GM19328 (cell line): ENCODE results near the gene U2SURP.

Experiments used
- ATAC-seq: cut with Tn5 transposase; IDR thresholded peaks from one replicate; pipeline ENCODE4 v1.9.1; 2021; ENCODE audit warnings: mild to moderate bottlenecking, moderate library complexity; ENCODE audit not compliant: unreplicated experiment

Gene U2SURP

GRCh38 chr3:143001369-143002082 is at the start of gene U2SURP:
U2SURP (plus strand) TSS chr3:143001570; CDS start chr3:143001629, 59 bp downstream.
- ATAC-seq, result peak; percentile 78

GRCh38 chr3:142951794-142952193 is 49.6 kb upstream of the U2SURP start:
- no peak for ATAC-seq

- ATAC-seq, result no peak
Measured at GRCh38 chr3:142952272-142953193, 48.8 kb upstream of the U2SURP start.

GRCh38 chr3:142953443-142953842 is 47.9 kb upstream of the U2SURP start:
- ATAC-seq, result no peak

- ATAC-seq, result no peak
Measured at GRCh38 chr3:142958707-142959106, 42.7 kb upstream of the U2SURP start.

- ATAC-seq, result no peak
Measured at GRCh38 chr3:142960322-142960850, 41.0 kb upstream of the U2SURP start.

- no peak for ATAC-seq
Measured at GRCh38 chr3:142961539-142961938, 39.8 kb upstream of the U2SURP start.

- ATAC-seq, result no peak
Measured at GRCh38 chr3:142962175-142962519, 39.2 kb upstream of the U2SURP start.

GRCh38 chr3:142962520-142963233 is 38.7 kb upstream of the U2SURP start:
- no peak for ATAC-seq

GRCh38 chr3:142963234-142963515 is 38.2 kb upstream of the U2SURP start:
- ATAC-seq, result no peak

- ATAC-seq, result no peak
Measured at GRCh38 chr3:142963516-142964448, 37.6 kb upstream of the U2SURP start, which contains the start of gene PAQR9. PAQR9 (minus strand) TSS chr3:142963674; CDS start chr3:142963336, 338 bp downstream.

- ATAC-seq, result no peak
Measured at GRCh38 chr3:142965581-142965980, 35.8 kb upstream of the U2SURP start.

GRCh38 chr3:142966808-142967207 is 34.6 kb upstream of the U2SURP start:
- no peak for ATAC-seq

- ATAC-seq, result no peak
Measured at GRCh38 chr3:142968319-142969025, 32.9 kb upstream of the U2SURP start.

- ATAC-seq, result no peak
Measured at GRCh38 chr3:142971431-142971830, 29.9 kb upstream of the U2SURP start.

GRCh38 chr3:142972092-142972753 is 29.1 kb upstream of the U2SURP start:
- no peak for ATAC-seq

- ATAC-seq, result no peak
Measured at GRCh38 chr3:142973217-142974009, 28.0 kb upstream of the U2SURP start.

- ATAC-seq, result no peak
Measured at GRCh38 chr3:142975316-142975995, 25.9 kb upstream of the U2SURP start.
